HG03196 (cell line): ENCODE data around the gene PEAK3.
A peak's percentile ranks its signal among the peaks of the same experiment; 100 is the strongest.

Source experiments
- ATAC-seq: cut with Tn5 transposase; IDR thresholded peaks from one replicate; pipeline ENCODE4 v1.9.1; 2021; ENCODE audit not compliant: unreplicated experiment

PEAK3 gene

GRCh38 chr19:2282062-2282861, at the start of gene PEAK3:
Gene PEAK3, minus strand, starts transcription at chr19:2282175. Its CDS starts 1,244 bp downstream, at chr19:2280931.
- no peak for ATAC-seq

- no peak for ATAC-seq
These were observed 48.8 kb upstream of the PEAK3 start for GRCh38 chr19:2330632-2331284.

GRCh38 chr19:2330255-2330631, 48.3 kb upstream of the PEAK3 start:
- ATAC-seq: no peak

- ATAC-seq: no peak
These were observed 47.5 kb upstream of the PEAK3 start for GRCh38 chr19:2329501-2329916.

- ATAC-seq: no peak
These were observed 47.1 kb upstream of the PEAK3 start for GRCh38 chr19:2329149-2329478.

- peak; percentile 54 for ATAC-seq
These were observed 46.6 kb upstream of the PEAK3 start, which contains the start of the genes LSM7 and SPPL2B for GRCh38 chr19:2328401-2329148. Gene LSM7, minus strand, starts transcription at chr19:2328586. Its CDS starts 20 bp downstream, at chr19:2328566. Gene SPPL2B, plus strand, starts transcription at chr19:2328684. Its CDS starts 26 bp downstream, at chr19:2328710.

- ATAC-seq: no peak
These were observed 45.9 kb upstream of the PEAK3 start for GRCh38 chr19:2327773-2328400.

- ATAC-seq: no peak
These were observed 44.9 kb upstream of the PEAK3 start for GRCh38 chr19:2326699-2327360.

- ATAC-seq: no peak
These were observed 43.5 kb upstream of the PEAK3 start for GRCh38 chr19:2325281-2326046.

- ATAC-seq: no peak
These were observed 42.4 kb upstream of the PEAK3 start for GRCh38 chr19:2324220-2324948.

- no peak for ATAC-seq
These were observed 41.7 kb upstream of the PEAK3 start for GRCh38 chr19:2323707-2324106.

- no peak for ATAC-seq
These were observed 39.7 kb upstream of the PEAK3 start for GRCh38 chr19:2321565-2322283.

- no peak for ATAC-seq
These were observed 39.0 kb upstream of the PEAK3 start for GRCh38 chr19:2320939-2321338.

- ATAC-seq: no peak
These were observed 38.1 kb upstream of the PEAK3 start for GRCh38 chr19:2320049-2320448.

- no peak for ATAC-seq
These were observed 37.6 kb upstream of the PEAK3 start for GRCh38 chr19:2319551-2319950.

- no peak for ATAC-seq
These were observed 36.9 kb upstream of the PEAK3 start for GRCh38 chr19:2318923-2319322.

- no peak for ATAC-seq
These were observed 35.8 kb upstream of the PEAK3 start for GRCh38 chr19:2317756-2318155.

GRCh38 chr19:2317300-2317699, 35.3 kb upstream of the PEAK3 start:
- ATAC-seq: no peak
